Measurements from ENCODE around the gene C15orf61. TPM values are rescaled to one million over a fixed set of nuclear protein-coding genes. Genes with fewer than 3 reads are reported as not detected.

The C15orf61 gene
- total RNA-seq, 4 donors from 2014 or later: 6.5 to 8.5 (median 7.3) TPM

DNA sequence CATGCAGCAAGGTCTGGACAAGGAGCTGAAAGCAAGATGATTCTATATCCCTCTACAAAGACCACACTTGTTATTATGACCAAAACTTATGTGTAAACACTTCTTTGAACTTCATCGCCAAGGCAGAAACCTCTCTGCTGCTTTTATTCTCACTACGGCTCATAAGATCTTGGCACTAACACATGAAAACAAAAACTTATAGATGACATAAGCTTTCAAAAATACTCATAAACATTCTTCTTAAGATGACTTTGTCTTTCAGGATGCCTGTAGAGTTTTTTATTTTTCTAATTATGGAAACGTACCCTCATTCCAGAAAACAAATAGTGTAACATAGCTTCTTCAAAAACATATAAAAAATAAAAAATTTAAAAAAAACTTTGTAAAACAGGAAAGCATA lies 12.5 kb upstream of the C15orf61 start:
- H3K9me3 ChIP-seq: no peaks in the 10 kb centered on the region
- H3K27ac ChIP-seq: no peak overlapping the region
- DNase-seq (ENCODE audit: low spot score in 2 of 2): no peak
- TF ChIP-seq CTCF (IDR thresholded peaks at IDR 0.05): no peak
- no peak for TF ChIP-seq POLR2A (IDR thresholded peaks at IDR 0.05)
- TF ChIP-seq EP300 (IDR thresholded peaks at IDR 0.05): no peak
- WGBS, 2 donors: 70 to 72% methylated on average over 3 of the region's 3 CpGs
- peaks cover 0 to 5% (median 2%) of the 10 kb centered on the region in 4 donors for H3K4me1 ChIP-seq
- no peak overlapping the region for H3K4me3 ChIP-seq
- H3K27me3 ChIP-seq: no peaks in the 10 kb centered on the region
- peaks cover 0 to 13% (median 0%) of the 10 kb centered on the region in 3 donors for H3K36me3 ChIP-seq

GRCh38 chr15:67509918-67510317 lies 11.0 kb upstream of the C15orf61 start:
- H3K4me3 ChIP-seq: no peak overlapping the region
- H3K27ac ChIP-seq: no peak overlapping the region
- peaks cover 0 to 27% (median 0%) of the 10 kb centered on the region in 3 donors for H3K36me3 ChIP-seq
- no peaks in the 10 kb centered on the region for H3K9me3 ChIP-seq
- DNase-seq (ENCODE audit: low spot score in 2 of 2): no peak
- peaks cover 0 to 5% (median 2%) of the 10 kb centered on the region in 4 donors for H3K4me1 ChIP-seq
- 93 to 94% methylated on average over 4 of the region's 4 CpGs for WGBS, 2 donors
- TF ChIP-seq CTCF (IDR thresholded peaks at IDR 0.05): no peak
- TF ChIP-seq POLR2A (IDR thresholded peaks at IDR 0.05): no peak
- no peak for TF ChIP-seq EP300 (IDR thresholded peaks at IDR 0.05)
- no peaks in the 10 kb centered on the region for H3K27me3 ChIP-seq

DNA sequence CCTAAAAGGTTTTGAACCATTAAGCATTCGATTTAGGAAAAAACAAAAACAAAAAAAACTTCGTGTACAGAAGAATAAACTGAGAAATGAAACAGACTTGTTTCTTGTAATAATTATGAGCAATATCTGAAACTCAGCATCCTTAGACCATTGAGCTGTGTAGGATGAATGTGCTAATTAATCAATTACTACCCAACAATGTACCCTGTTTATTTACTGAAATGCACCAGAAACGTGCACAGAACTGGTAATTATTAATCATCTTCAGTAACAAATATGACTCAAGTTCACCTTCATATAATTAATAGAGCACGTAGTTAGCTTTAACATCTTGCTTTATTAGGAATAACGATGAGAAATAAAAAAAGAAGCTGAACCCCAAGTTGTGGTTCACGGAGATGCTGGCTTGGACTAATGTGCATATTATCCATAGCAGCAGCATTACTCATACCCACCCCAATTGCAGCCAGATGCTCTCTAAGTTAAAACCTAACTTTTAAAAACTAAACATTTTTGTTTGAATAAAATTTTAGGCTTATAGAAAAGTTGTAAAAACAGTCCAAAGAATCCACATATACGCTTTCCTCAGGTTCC lies 10.2 kb upstream of the C15orf61 start:
- 78 to 83% methylated on average over 7 of the region's 7 CpGs for WGBS, 2 donors
- H3K4me1 ChIP-seq: peaks cover 0 to 5% (median 2%) of the 10 kb centered on the region in 4 donors
- H3K27ac ChIP-seq: no peak overlapping the region
- H3K4me3 ChIP-seq: no peak overlapping the region
- no peaks in the 10 kb centered on the region for H3K9me3 ChIP-seq
- H3K36me3 ChIP-seq: peaks cover 0 to 35% (median 0%) of the 10 kb centered on the region in 3 donors
- no peak for TF ChIP-seq POLR2A (IDR thresholded peaks at IDR 0.05)
- TF ChIP-seq EP300 (IDR thresholded peaks at IDR 0.05): no peak
- no peak for TF ChIP-seq CTCF (IDR thresholded peaks at IDR 0.05)
- no peak for DNase-seq (ENCODE audit: low spot score in 2 of 2)
- H3K27me3 ChIP-seq: no peaks in the 10 kb centered on the region

DNA sequence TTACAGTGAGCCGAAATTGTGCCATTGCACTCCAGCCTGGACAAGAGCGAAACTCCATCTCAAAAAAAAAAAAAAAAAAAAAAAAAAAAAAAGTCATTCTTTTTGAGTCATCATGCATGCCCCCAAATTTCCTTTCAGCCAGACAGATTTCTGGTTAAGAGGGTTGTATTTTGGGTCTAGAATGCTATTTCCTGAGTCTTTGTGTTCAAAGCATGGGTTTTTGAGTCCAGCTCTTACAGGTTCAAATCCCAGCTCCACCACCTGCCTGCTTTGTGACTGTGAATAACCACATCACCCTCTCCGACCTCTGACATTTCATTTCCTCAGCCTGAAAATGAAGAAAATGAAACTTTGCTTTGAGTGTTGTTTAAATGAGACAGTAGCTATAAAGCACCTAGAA lies 9.3 kb upstream of the C15orf61 start:
- Histone ChIP-seq H3K4me3 (no peak overlapping the region), H3K27ac (no peak overlapping the region), H3K9me3 (no peaks in the 10 kb centered on the region), H3K36me3 (peaks cover 0 to 36% (median 0%) of the 10 kb centered on the region in 3 donors), H3K4me1 (peaks cover 0 to 5% (median 2%) of the 10 kb centered on the region in 4 donors), H3K27me3 (no peaks in the 10 kb centered on the region)
- TF ChIP-seq CTCF (IDR thresholded peaks at IDR 0.05) (no peak), POLR2A (IDR thresholded peaks at IDR 0.05) (no peak), EP300 (IDR thresholded peaks at IDR 0.05) (no peak)
- no peak for DNase-seq (ENCODE audit: low spot score in 2 of 2)
- WGBS, 2 donors: 98% methylated on average over 3 of the region's 3 CpGs

GRCh38 chr15:67512140-67512539 lies 8.8 kb upstream of the C15orf61 start:
- Histone ChIP-seq H3K4me1 (peaks cover 0 to 4% (median under 1%) of the 10 kb centered on the region in 4 donors), H3K27me3 (no peaks in the 10 kb centered on the region), H3K9me3 (no peaks in the 10 kb centered on the region), H3K27ac (no peak overlapping the region), H3K36me3 (peaks cover 0 to 36% (median 0%) of the 10 kb centered on the region in 3 donors), H3K4me3 (no peak overlapping the region)
- WGBS, 2 donors: 28 to 43% methylated on average over 3 of the region's 3 CpGs
- no peak for DNase-seq (ENCODE audit: low spot score in 2 of 2)
- no peak for TF ChIP-seq CTCF (IDR thresholded peaks at IDR 0.05)
- TF ChIP-seq EP300 (IDR thresholded peaks at IDR 0.05): no peak
- no peak for TF ChIP-seq POLR2A (IDR thresholded peaks at IDR 0.05)

All from tibial nerve (tissue), 4 donors.